Keratinocyte (primary cell): ENCODE results near the gene POLA1. TPM values are rescaled to one million over a fixed set of nuclear protein-coding genes. Genes with fewer than 3 reads are reported as not detected.

Experiments
- DNase-seq: peaks from one replicate; pipeline ENCODE4 v3.0.0-alpha.2; 2011; ENCODE audit warnings: low read depth, missing footprints, low spot score
- FAIRE-seq: peaks from 2 replicates; lab custom pipeline; 2011; peaks lifted over from hg19 to GRCh38; lab: Jason Lieb, UNC
- H2AFZ ChIP-seq: 2 replicates; pipeline ENCODE4 v1.6.0; 2012; ENCODE audit warnings: low read length, control low read depth, inconsistent platforms; ENCODE audit not compliant: control insufficient read depth
- H3K27ac ChIP-seq: 2 replicates; pipeline ENCODE4 v1.5.1; 2011; ENCODE audit warnings: low read length; ENCODE audit not compliant: control insufficient read depth, insufficient read depth
- H3K27me3 ChIP-seq: 3 replicates; pipeline ENCODE4 v1.6.0; 2011; ENCODE audit warnings: low read length; ENCODE audit not compliant: control insufficient read depth, insufficient read depth; ENCODE audit errors: extremely low read depth
- H3K36me3 ChIP-seq, 2 experiments: 2 replicates in 1 of 2; 3 replicates in 1 of 2; pipeline ENCODE4 v1.5.1; 2011; ENCODE audit warnings: low read length in 2 of 2, mild to moderate bottlenecking in 1 of 2; ENCODE audit not compliant: control insufficient read depth in 2 of 2, insufficient read depth in 2 of 2; ENCODE audit errors: extremely low read depth in 1 of 2
- H3K4me1 ChIP-seq: 3 replicates; pipeline ENCODE4 v1.5.1; 2011; ENCODE audit warnings: low read length; ENCODE audit not compliant: control insufficient read depth, insufficient read depth; ENCODE audit errors: extremely low read depth
- H3K4me2 ChIP-seq: 3 replicates; pipeline ENCODE4 v1.6.0; 2011; ENCODE audit warnings: low read depth, low read length; ENCODE audit not compliant: control insufficient read depth, insufficient read depth; ENCODE audit errors: extremely low read depth
- H3K4me3 ChIP-seq, 3 experiments: fragments of 200-600 bp in 1 of 3; sonication (generic) in 1 of 3; 2 replicates in 2 of 3; 3 replicates in 1 of 3; pipeline ENCODE4 v1.5.1; 2011 to 2016; ENCODE audit warnings: low read length in 3 of 3, mild to moderate bottlenecking in 3 of 3, control low read depth in 2 of 3, inconsistent platforms in 1 of 3, low read depth in 1 of 3, mixed read lengths in 1 of 3, mixed run types in 1 of 3, moderate library complexity in 1 of 3; ENCODE audit not compliant: control insufficient read depth in 2 of 3, insufficient read depth in 2 of 3; ENCODE audit errors: extremely low read depth in 1 of 3
- H3K79me2 ChIP-seq: 2 replicates; pipeline ENCODE4 v1.6.0; 2012; ENCODE audit warnings: low read length; ENCODE audit not compliant: control insufficient read depth, insufficient read depth
- H3K9ac ChIP-seq: 3 replicates; pipeline ENCODE4 v1.6.0; 2011; ENCODE audit warnings: low read length; ENCODE audit not compliant: control insufficient read depth, insufficient read depth; ENCODE audit errors: extremely low read depth
- H3K9me1 ChIP-seq: 3 replicates; pipeline ENCODE4 v1.6.0; 2011; ENCODE audit warnings: low read length; ENCODE audit not compliant: control insufficient read depth, insufficient read depth; ENCODE audit errors: extremely low read depth
- H3K9me3 ChIP-seq: 2 replicates; pipeline ENCODE4 v1.5.1; 2012; ENCODE audit warnings: low read depth, low read length; ENCODE audit not compliant: control insufficient read depth
- H4K20me1 ChIP-seq: 3 replicates; pipeline ENCODE4 v1.6.0; 2011; ENCODE audit warnings: low read length; ENCODE audit not compliant: control insufficient read depth, insufficient read depth; ENCODE audit errors: extremely low read depth
- CTCF ChIP-seq, 3 experiments: IDR thresholded peaks in 1 of 3; conservative IDR thresholded peaks in 1 of 3; optimal IDR thresholded peaks in 1 of 3; 2 replicates in 2 of 3; 3 replicates in 1 of 3; pipeline versions ENCODE3 to v1.5.1; 2011; ENCODE audit warnings: low read length in 3 of 3, mild to moderate bottlenecking in 3 of 3, moderate library complexity in 2 of 3, control low read depth in 1 of 3, inconsistent platforms in 1 of 3; ENCODE audit not compliant: insufficient read depth in 2 of 3; ENCODE audit errors: extremely low read depth in 1 of 3
- EZH2 ChIP-seq: IDR thresholded peaks from one replicate; pipeline ENCODE4 v1.6.1; 2012; ENCODE audit warnings: inconsistent platforms, mild to moderate bottlenecking, low read length, moderate library complexity
- dilution Hi-C: fragments of 300-500 bp; cut with MboI; formaldehyde crosslinking; loops from one replicate; pipeline ENCODE4 v1.7.0; 2020; ENCODE audit warnings: low sequenced_read_pairs; ENCODE audit not compliant: extremely low pct_ligation_motif_present
- polyA plus RNA-seq, 5 experiments: library from polyadenylated mRNA; depleted of rRNA in 3 of 5; stranded (reverse) in 3 of 5; stranded (forward) in 1 of 5; unstranded in 1 of 5; fragments of >200 nt; gene quantifications; 1 replicate in 1 of 5; 2 replicates in 3 of 5; 3 replicates in 1 of 5; pipeline versions ENCODE4 v1.2.1 to v1.2.3, GENCODE V29; 2011 to 2012; ENCODE audit warnings: missing spikeins in 2 of 5, low read depth in 1 of 5, low replicate concordance in 1 of 5

The POLA1 gene
- polyA plus RNA-seq, 1 donor (not counting 4 experiments of a cell fraction or from before 2014, with no cell fraction given) = 3.9 TPM

- Histone ChIP-seq H3K36me3 (no peaks in the 10 kb centered on the region), H4K20me1 (no peaks in the 10 kb centered on the region), H2AFZ (no peak overlapping the region), H3K4me2 (no peak overlapping the region), H3K9me3 (no peaks in the 10 kb centered on the region), H3K27ac (no peak overlapping the region), H3K79me2 (no peaks in the 10 kb centered on the region), H3K9me1 (no peaks in the 10 kb centered on the region), H3K9ac (no peak overlapping the region), H3K4me1 (no peaks in the 10 kb centered on the region), H3K27me3 (no peaks in the 10 kb centered on the region), H3K4me3 (no peak overlapping the region)
- DNase-seq (no peak), FAIRE-seq (no peak)
- dilution Hi-C loops = no loop called here
- no peak for TF ChIP-seq CTCF (optimal IDR thresholded peaks at IDR 0.05 in 1 of 3, IDR thresholded peaks at IDR 0.05 in 1 of 3, conservative IDR thresholded peaks at IDR 0.05 in 1 of 3; ENCODE audit: extremely low read depth in 1 of 3, insufficient read depth in 2 of 3, low read length in 3 of 3)
- no peak for TF ChIP-seq EZH2
Observed at GRCh38 chrX:24761306-24761705, 67.6 kb downstream of the POLA1 start.

- no peaks in the 10 kb centered on the region for H3K9me3 ChIP-seq
- H3K27me3 ChIP-seq = no peaks in the 10 kb centered on the region
- TF ChIP-seq CTCF (optimal IDR thresholded peaks at IDR 0.05 in 1 of 3, IDR thresholded peaks at IDR 0.05 in 1 of 3, conservative IDR thresholded peaks at IDR 0.05 in 1 of 3; ENCODE audit: extremely low read depth in 1 of 3, insufficient read depth in 2 of 3, low read length in 3 of 3) (no peak), EZH2 (no peak)
- no peaks in the 10 kb centered on the region for H4K20me1 ChIP-seq
- H3K36me3 ChIP-seq = no peaks in the 10 kb centered on the region
- no peak overlapping the region for H3K4me2 ChIP-seq
- no peak overlapping the region for H2AFZ ChIP-seq
- no peaks in the 10 kb centered on the region for H3K4me1 ChIP-seq
- DNase-seq (no peak), FAIRE-seq (no peak)
- dilution Hi-C loops = no loop called here
- H3K79me2 ChIP-seq = no peaks in the 10 kb centered on the region
- no peaks in the 10 kb centered on the region for H3K9me1 ChIP-seq
- H3K4me3 ChIP-seq = no peak overlapping the region
- H3K9ac ChIP-seq = no peak overlapping the region
- no peak overlapping the region for H3K27ac ChIP-seq
Observed at GRCh38 chrX:24763989-24764388, 70.3 kb downstream of the POLA1 start.
